Psoas muscle (tissue), 8 donors: ENCODE data around the gene STX11. TPM values are rescaled to one million over a fixed set of nuclear protein-coding genes. Genes with fewer than 3 reads are reported as not detected.

Experiments used
- ATAC-seq, 4 donors: fragments of 200-7000 bp; cut with Tn5 transposase; one replicate each; pipeline ENCODE4 v1.9.1; 2020; ENCODE audit warnings: moderate library complexity in 3 of 4, mild to moderate bottlenecking in 2 of 4
- DNase-seq, 2 donors: peaks; one replicate each; pipeline ENCODE4 v3.0.0-alpha.2; 2020
- H3K27ac ChIP-seq: fragments of 200-600 bp; one replicate; pipeline ENCODE4 v1.8.0; 2022
- H3K27me3 ChIP-seq, 3 donors: fragments of 200-600 bp in 1 of 3; one replicate each; pipeline versions ENCODE4 v1.6.1 to v1.8.0; 2013 to 2022; ENCODE audit warnings: low read length in 2 of 3, mild to moderate bottlenecking in 2 of 3, moderate library complexity in 1 of 3; ENCODE audit not compliant: insufficient read depth in 3 of 3
- H3K36me3 ChIP-seq, 2 donors: fragments of 200-600 bp in 1 of 2; one replicate each; pipeline versions ENCODE4 v1.6.1 to v1.8.0; 2013 to 2022; ENCODE audit warnings: low read depth in 1 of 2, mild to moderate bottlenecking in 1 of 2, moderate library complexity in 1 of 2; ENCODE audit not compliant: insufficient read depth in 1 of 2
- H3K4me1 ChIP-seq: fragments of 200-600 bp; one replicate; pipeline ENCODE4 v1.8.0; 2022
- H3K4me3 ChIP-seq: fragments of 200-600 bp; one replicate; pipeline ENCODE4 v1.8.0; 2022; ENCODE audit warnings: mild to moderate bottlenecking
- H3K9me3 ChIP-seq: fragments of 200-600 bp; one replicate; pipeline ENCODE4 v1.8.0; 2022
- WGBS, 3 donors: extraction: QIAGEN DNeasy Blood & Tissue Kit; methylation state at CpG; one replicate each; pipeline versions ENCODE4 v1.1.6 to v1.1.7; 2013; 5-methylcytosine and 5-hydroxymethylcytosine counted together
- intact Hi-C, 2 donors: fragments of 100-400 bp; cut with DNase I; formaldehyde crosslinking; loops; one replicate each; pipeline versions ENCODE4 v1.11.0 to v1.14.2; 2022
- polyA plus RNA-seq, 3 donors: library from polyadenylated mRNA; stranded (reverse); fragments of 200-250 nt; gene quantifications; one replicate each; pipeline ENCODE4 v1.2.3, GENCODE V29; 2013
- total RNA-seq, 4 donors: library from RNA; stranded (reverse); fragmentation: NEBNext Ultra II Directional in 2 of 4; extraction: Animal tissue kit (Norgen Biotek cat#: 25700) in 2 of 4; gene quantifications; one replicate each; pipeline versions ENCODE4 v1.2.1 to v1.2.4, GENCODE V29; 2021 to 2023
- TF ChIP-seq, protein P1 (sequence below): fragments of 200-600 bp; IDR thresholded peaks from one replicate; pipeline ENCODE4 v1.8.0; 2022; ENCODE audit warnings: antibody characterized with exemption
- donor health status: healthy with polysubstance abuse.
- donor health status: DM: no; HTN: no; CAD: no; lungs with moderate emphysema.
- donor health status: Bipolar disorder and iron deficiency.
- donor health status: healthy.
- donor health status: DM: yes; HTN: yes; CAD: no.
- donor health status: DM: no; HTN: no; CAD: no.
- donor health status: DM: no; HTN: no; CAD: no.
- donor health status: DM: yes; HTN: yes; CAD: no.

Gene STX11
- total and polyA plus RNA-seq, 7 donors = 1.2 to 4.6 (median 1.4) TPM

DNA sequence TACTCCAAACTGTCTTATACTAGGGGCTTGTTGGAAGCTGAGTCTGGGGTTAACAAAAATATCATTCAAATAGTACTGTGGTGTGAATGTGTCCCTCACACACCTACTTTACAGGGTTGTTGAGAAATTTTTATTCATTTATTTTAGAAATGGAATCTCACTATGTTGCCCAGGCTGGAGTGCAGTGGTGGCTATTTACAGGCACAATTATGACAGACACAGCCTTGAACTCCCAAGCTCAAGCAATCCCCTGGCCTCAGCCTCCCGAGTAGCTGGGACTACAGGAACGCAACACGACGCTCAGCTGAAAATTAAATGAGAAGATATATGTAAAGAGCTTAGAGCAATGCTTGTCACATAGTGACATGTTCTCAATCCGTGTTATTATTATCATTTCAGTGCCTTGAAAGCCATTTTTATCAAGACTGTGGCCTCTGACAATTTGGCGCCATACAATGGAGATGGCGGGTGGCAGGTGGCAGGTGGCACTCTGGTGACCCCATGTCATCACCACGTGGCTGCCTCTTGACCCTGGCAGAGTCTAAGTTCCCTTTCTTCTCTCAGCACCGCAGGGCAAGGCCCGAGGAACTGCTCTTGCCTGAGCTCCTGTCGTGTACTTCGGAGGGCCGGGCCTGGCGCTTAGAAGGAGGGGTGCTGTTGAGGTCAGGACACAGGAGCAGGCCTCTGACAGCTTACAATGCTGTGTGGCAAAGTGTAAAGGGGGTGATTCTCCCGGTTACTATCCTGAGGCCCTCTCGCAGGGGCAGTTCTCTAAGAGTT is 64.5 kb downstream of the STX11 start:
- H3K27ac ChIP-seq = peak overlapping the region; percentile 82
- TF ChIP-seq, protein P1, sequence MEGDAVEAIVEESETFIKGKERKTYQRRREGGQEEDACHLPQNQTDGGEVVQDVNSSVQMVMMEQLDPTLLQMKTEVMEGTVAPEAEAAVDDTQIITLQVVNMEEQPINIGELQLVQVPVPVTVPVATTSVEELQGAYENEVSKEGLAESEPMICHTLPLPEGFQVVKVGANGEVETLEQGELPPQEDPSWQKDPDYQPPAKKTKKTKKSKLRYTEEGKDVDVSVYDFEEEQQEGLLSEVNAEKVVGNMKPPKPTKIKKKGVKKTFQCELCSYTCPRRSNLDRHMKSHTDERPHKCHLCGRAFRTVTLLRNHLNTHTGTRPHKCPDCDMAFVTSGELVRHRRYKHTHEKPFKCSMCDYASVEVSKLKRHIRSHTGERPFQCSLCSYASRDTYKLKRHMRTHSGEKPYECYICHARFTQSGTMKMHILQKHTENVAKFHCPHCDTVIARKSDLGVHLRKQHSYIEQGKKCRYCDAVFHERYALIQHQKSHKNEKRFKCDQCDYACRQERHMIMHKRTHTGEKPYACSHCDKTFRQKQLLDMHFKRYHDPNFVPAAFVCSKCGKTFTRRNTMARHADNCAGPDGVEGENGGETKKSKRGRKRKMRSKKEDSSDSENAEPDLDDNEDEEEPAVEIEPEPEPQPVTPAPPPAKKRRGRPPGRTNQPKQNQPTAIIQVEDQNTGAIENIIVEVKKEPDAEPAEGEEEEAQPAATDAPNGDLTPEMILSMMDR = no peak
- peak in 1 of 2 donors; percentile 23 for DNase-seq
- no peak for ATAC-seq
- WGBS, 3 donors = 79 to 84% (median 81%) methylated on average over 16 of the region's 16 CpGs
- H3K36me3 ChIP-seq = no peaks in the 10 kb centered on the region
- H3K9me3 ChIP-seq = peaks cover 8% of the 10 kb centered on the region
- peak overlapping the region; percentile 79 for H3K4me3 ChIP-seq
- peaks cover 14% of the 10 kb centered on the region for H3K4me1 ChIP-seq
- intact Hi-C loops = loop anchor here in 1 of 2 donors (5.0 to 10.0 kb wide), 3 partner anchors 72 to 260 kb away; partner anchors contain the start of genes SF3B5 and UTRN
- no peaks in the 10 kb centered on the region for H3K27me3 ChIP-seq

DNA sequence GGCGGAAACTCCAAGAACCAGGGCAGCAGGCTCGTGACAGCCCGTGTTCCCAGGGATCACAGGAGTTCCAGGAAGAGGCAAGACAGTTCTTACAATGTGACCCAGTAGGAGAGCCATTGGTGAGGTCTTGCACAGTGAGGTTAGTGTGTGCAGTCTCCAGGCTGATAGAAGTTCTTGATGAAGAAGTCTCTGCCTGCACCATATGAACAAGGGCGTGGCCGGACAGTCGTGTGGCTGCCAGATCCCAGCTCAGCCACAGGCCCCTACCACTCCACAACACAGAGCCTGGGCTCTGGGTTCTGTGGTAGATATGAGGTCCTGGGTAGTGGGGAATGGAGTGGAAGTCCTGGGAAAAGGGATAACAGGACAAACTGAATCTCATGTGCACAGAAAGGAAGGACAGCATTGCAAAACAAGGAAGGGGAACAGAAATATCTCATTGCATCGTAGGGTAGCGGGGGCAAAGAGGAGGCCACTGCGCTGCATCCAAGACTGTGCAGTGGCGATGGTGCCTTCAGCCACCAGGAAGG is 65.2 kb downstream of the STX11 start:
- peak in 3 of 4 donors; percentile 7 to 33 (median 10) for ATAC-seq
- Histone ChIP-seq H3K36me3 (no peaks in the 10 kb centered on the region), H3K4me3 (peak overlapping the region; percentile 79), H3K4me1 (peaks cover 14% of the 10 kb centered on the region), H3K27ac (peak overlapping the region; percentile 82), H3K27me3 (no peaks in the 10 kb centered on the region), H3K9me3 (peaks cover 8% of the 10 kb centered on the region)
- DNase-seq = peak; percentile 30 to 63
- WGBS, 3 donors = 13 to 16% (median 15%) methylated on average over 10 of the region's 10 CpGs
- TF ChIP-seq, protein P1 = no peak
- intact Hi-C loops = loop anchor here in 1 of 2 donors (5.0 to 10.0 kb wide), 3 partner anchors 72 to 259 kb away; partner anchors contain the start of genes SF3B5 and UTRN

DNA sequence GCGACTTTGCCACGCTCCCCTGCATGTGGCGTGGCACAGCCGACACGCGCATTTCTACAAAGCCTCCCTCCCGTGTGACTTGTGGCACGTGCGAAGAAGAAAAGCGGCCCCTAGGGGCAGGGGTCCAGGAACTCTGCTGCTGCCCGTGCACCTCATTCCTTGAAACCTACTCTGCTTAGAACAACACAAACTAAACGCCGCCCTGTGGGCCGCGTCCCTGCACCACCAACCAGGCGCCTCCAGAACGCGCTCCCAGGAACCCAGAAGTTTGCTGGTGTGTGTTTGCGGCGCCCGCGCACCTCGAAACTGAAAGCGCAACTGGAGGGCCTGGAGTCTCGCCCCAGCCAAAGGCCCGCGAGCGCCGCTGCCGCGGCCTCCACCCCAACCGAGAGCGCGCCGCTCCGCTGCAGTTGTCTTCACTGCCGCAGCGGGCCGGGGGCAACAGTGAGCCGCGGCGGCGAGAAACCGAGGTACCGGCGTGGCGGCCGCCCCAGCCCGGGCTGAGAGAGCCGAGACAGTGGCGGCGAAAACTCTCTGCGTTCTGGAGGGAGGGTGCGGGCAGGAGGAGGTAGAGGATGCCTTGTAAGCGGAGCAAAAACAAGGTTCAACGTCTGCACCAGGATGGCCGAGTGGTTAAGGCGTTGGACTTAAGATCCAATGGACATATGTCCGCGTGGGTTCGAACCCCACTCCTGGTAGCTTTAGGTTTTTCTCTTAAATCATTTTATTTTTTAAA is 65.8 kb downstream of the STX11 start:
- peak; percentile 95 to 97 for DNase-seq
- peaks cover 8% of the 10 kb centered on the region for H3K9me3 ChIP-seq
- WGBS, 3 donors = 0% methylated on average over 58 to 61 of the region's 61 CpGs

DNA sequence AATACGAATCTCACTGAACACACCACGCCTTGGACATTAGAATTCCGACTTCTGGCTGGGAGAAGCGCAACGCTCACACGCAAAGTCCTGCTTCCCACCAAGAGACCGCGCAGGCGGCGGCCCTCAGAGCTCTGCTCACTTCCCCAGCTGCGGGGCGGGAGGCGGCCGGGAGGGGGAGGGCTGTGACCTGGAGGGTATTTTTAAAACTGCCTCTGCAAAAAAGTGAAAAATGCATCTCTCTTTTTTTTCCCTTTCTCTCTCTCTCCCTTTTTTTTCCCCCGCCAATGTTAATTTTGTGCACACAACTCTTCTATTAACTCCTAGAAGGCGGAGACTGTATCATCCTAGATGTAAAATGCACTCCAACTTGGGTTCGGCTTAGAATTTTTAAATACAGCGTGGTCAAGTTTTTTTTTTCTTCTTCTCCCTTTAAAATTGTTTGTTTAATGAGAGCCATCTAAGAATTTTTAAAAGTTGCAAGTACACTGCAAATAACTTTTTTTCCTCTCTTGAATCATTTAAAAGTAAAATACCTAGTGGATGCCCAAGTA is 66.4 kb downstream of the STX11 start:
- H3K27ac ChIP-seq = peak overlapping the region; percentile 82
- no peaks in the 10 kb centered on the region for H3K36me3 ChIP-seq
- peaks cover 14% of the 10 kb centered on the region for H3K4me1 ChIP-seq
- intact Hi-C loops = loop anchor here (1.0 to 10.0 kb wide), 8 partner anchors 50 to 266 kb away; partner anchors contain the start of genes UTRN (in 2 of the 2), SF3B5 (in 1 of the 2) and STX11 (in 1 of the 2)
- H3K9me3 ChIP-seq = peaks cover 8% of the 10 kb centered on the region
- ATAC-seq = peak; percentile 70 to 81 (median 76)
- peak overlapping the region; percentile 79 for H3K4me3 ChIP-seq
- TF ChIP-seq, protein P1 = no peak
- DNase-seq = peak; percentile 78 to 87
- no peaks in the 10 kb centered on the region for H3K27me3 ChIP-seq
- 7% methylated on average over 18 of the region's 18 CpGs for WGBS, 3 donors

More for the DNA sequence above, 65.8 kb downstream of the STX11 start:
- TF ChIP-seq, protein P1 = peak; percentile 83
- peak overlapping the region; percentile 82 for H3K27ac ChIP-seq
- peak; percentile 94 to 96 (median 95) for ATAC-seq
- H3K4me1 ChIP-seq = peaks cover 14% of the 10 kb centered on the region
- intact Hi-C loops = loop anchor here (1.0 to 10.0 kb wide), 8 partner anchors 51 to 266 kb away; partner anchors contain the start of genes UTRN (in 2 of the 2), SF3B5 (in 1 of the 2) and STX11 (in 1 of the 2)
- no peaks in the 10 kb centered on the region for H3K27me3 ChIP-seq
- H3K4me3 ChIP-seq = peak overlapping the region; percentile 79
- no peaks in the 10 kb centered on the region for H3K36me3 ChIP-seq
